GOT3 (cell line): ENCODE results near the gene CCDC195.
"Not testable (repeated sequence)": the region's sequence is repeated elsewhere in the genome, so short reads cannot be mapped to it uniquely, and the experiment has no call there.

Source experiments
- DNase-seq: peaks from one replicate; lab custom pipeline; 2025; ENCODE audit warnings: mixed read lengths; lab: John Stamatoyannopoulos, UW

CCDC195 gene

GRCh38 chr2:224690868-224691267 lies 25.3 kb downstream of the CCDC195 start:
- DNase-seq: no peak

- DNase-seq: no peak
Observed at GRCh38 chr2:224689539-224689938, 26.6 kb downstream of the CCDC195 start.

DNA sequence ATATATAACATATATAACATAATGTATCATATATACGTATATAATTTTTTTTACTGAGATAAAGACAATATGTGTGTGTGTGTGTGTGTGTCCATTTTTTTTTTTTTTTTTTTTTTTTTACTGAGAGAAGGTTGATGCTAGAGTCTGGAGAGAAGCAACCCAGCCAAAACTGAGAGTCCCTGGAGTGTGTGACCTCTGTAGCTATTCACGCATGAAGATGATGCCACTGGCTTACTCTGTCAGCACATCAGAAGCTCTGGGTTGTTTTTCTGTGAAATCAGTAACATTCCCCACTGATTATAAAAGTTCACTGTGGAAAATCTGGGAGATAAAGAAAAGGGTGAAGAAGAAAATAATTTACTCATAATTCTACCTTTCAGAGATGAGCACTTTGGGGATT lies 27.2 kb downstream of the CCDC195 start:
- DNase-seq: no peak

- DNase-seq: no peak
Observed at GRCh38 chr2:224687156-224687555, 29.0 kb downstream of the CCDC195 start.

DNA sequence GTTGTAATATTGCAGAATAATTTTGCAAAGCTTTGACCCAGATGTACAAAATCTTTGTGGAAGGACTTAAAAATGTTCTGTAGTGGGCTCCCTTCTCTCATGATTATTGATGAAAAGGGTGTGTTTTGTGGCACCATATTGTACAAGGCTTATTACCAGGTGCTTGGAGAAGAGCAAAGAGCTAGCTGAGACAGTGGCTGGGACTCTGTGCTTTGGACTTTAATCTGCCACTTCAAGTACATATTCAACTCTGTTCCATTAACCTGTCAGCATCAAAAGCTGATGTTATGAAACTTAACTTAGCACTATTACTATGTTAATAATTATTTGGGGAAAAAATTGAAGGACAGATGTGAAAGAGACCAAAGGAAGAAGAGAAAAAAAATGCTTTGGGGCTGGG lies 31.0 kb downstream of the CCDC195 start:
- no peak for DNase-seq

- no peak for DNase-seq
Observed at GRCh38 chr2:224682134-224682533, 34.0 kb downstream of the CCDC195 start.

- no peak for DNase-seq
Observed at GRCh38 chr2:224671731-224672130, 44.4 kb downstream of the CCDC195 start.

DNA sequence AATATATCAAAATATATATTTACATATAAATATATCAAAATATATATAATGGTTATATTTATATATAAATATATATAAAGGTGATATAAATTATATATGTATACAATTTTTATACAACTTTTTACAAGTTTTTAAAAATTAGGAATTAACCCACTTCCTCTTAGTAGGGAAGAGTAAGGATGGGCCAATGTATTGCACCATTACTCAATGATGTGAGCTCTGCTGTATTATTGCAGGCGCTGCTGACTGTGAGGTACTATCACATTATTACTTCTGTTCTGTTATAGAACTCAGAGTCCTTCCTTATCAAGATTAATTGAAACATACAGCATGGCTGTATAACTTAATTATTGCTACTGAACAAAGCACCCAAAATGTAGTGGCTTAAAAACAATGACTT lies 46.0 kb downstream of the CCDC195 start:
- DNase-seq: no peak

DNA sequence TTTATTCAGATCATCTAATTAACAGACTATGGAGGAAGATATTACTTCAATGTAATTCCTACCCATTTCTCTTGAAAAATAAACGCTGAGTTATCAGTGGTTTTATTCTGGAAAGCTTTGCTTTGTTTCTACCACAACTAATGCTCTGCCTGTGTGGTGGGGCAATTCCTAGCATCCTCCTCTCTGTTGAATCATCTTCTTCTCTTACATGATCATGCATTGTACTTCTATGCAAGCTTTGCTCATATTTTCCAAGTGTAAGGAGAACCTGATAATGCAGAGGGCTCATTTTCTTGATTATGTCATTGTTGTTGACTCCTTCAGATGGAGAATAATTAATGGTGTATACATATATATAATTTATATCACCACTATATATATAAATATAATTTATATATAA lies 46.7 kb downstream of the CCDC195 start:
- DNase-seq: no peak

DNA sequence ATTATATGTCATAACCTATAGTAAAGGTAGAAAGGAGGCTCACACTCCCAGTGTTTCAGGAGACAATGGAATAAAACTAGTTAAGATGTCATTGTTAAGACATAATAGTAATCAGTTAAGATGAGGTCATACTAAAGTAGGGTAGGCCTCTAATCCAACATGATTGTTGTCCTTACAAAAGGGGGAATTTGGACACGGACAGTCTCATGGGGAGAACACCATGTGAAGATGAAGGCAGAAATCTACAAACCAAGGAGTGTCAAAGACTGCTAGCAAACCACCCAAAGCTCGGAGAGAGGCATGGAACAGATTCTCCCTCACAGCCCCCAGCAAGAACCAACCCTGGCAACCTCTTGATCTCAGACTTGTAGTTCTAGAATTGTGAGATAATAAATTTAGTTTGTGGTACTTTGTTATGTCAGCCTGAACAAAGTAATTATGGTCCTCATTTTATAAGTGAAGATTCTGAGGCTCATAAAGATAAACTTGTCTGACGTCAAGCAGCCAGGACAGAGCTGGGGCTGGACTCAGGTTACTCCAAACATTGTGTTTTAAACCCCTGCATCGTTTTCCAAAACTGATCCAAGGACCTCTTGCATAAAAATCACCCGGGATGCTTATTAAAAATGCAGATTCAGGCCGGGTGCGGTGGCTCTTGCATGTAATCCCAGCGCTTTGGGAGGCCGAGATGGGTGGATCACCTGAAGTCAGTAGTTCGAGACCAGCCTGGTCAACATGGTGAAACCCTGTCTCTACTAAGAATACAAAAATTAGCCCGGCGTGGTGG lies 47.8 kb downstream of the CCDC195 start:
- no peak for DNase-seq

GRCh38 chr2:224666951-224667553 lies 49.1 kb downstream of the CCDC195 start:
- no peak for DNase-seq

GRCh38 chr2:224663322-224663721 lies 52.8 kb downstream of the CCDC195 start:
- not testable (repeated sequence) for DNase-seq

DNA sequence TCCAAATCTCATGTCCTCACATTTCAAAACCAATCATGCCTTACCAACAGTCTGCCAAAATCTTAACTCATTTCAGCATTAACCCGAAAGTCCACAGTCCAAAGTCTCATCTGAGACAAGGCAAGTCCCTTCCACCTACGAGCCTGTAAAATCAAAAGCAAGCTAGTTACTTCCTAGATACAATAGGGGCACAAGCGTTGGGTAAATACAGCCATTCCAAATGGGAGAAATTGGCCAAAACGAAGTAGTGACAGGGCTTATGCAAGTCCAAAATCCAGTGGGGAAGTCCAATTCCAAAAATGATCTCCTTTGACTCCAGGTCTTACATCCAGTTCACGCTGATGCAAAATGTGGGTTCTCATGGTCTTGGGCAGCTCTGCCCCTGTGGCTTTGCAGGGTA lies 54.5 kb downstream of the CCDC195 start:
- not testable (repeated sequence) for DNase-seq

DNA sequence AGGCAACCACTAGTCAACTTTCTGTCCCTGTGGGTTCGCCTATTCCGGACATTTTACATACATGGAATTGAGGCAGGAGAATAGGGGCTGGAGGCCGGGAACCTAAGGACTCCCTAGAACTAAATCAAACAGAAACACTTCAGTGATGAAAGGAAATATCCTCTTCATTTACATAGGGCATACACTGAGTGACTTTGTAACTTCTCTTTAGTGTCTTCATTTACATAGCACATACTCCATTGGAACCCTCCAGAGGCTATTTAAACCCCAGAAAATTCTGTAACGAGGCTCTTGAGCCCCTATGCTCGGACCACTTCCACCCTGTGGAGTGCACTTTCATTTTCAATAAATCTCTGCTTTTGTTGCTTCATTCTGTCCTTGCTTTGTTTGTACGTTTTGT lies 56.5 kb downstream of the CCDC195 start:
- DNase-seq: no peak

DNA sequence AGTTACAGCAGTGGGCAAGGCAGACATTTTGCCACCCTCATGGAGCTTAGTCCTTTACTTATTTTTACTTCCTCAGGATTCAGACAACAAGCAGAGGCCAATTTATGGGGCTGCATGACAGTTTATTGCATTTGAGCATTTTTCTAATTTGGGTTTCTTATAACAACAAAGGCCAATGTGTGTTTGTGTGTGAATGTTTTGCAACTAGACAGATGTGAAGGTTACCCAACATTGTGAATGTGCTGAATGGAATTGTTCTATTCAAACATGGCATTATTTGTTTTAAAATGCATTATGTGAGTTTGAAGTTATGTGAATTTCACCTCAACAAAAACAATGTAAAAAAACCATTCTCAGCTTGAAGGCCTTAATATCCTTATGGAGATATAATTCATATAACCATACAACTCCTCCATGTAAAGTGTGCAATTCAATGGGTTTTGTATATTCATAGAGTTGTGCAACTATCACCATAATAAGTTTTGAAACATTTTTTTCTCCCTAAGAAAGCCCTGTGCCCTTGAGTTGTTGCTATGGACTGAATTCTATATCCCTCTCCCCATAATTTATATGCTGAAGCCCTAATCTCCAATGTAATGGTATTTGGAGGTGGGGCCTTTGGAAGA lies 57.3 kb downstream of the CCDC195 start:
- DNase-seq: no peak

- DNase-seq: no peak
Observed at GRCh38 chr2:224657349-224657748, 58.8 kb downstream of the CCDC195 start.

GRCh38 chr2:224655006-224655537 lies 61.1 kb downstream of the CCDC195 start:
- DNase-seq: no peak
